IMR-90 (cell line): Measurements from ENCODE around the gene NLGN1. TPM values are rescaled to one million over a fixed set of nuclear protein-coding genes. Genes with fewer than 3 reads are reported as not detected.

Source experiments
- ATAC-seq: fragments of 200-7000 bp; cut with Tn5 transposase; 2 replicates; pipeline ENCODE4 v1.9.1; 2020; ENCODE audit warnings: low read depth, mild to moderate bottlenecking, moderate library complexity
- BruUV-seq: library from RNA; stranded (reverse); fragments of 400-500 nt; replicated peaks from 2 replicates; lab custom pipeline; 2021; lab: Mats Ljungman, UMichigan
- CTCF ChIA-PET: fragments of 300-600 bp; formaldehyde crosslinking; extraction: SDS; loops from one replicate; lab custom pipeline; 2021; ENCODE audit warnings: antibody characterized with exemption; lab: Yijun Ruan, JAX
- POLR2A ChIA-PET: fragments of 300-600 bp; sonication (Branson Sonifier 250); formaldehyde crosslinking; loops from one replicate; lab custom pipeline; 2022; ENCODE audit warnings: antibody characterized with exemption; ENCODE audit not compliant: unreplicated experiment; lab: Charles Lee
- DNase-seq: peaks from one replicate; pipeline ENCODE4 v3.0.0; 2013
- H2AFZ ChIP-seq: replicated peaks from 2 replicates; pipeline ENCODE3; 2013; ENCODE audit warnings: low read length, mild to moderate bottlenecking; ENCODE audit not compliant: poor library complexity
- H2AK5ac ChIP-seq: 2 replicates; pipeline ENCODE4 v1.6.1; 2013; ENCODE audit warnings: low read depth, low read length, inconsistent platforms
- H2AK9ac ChIP-seq: replicated peaks from 2 replicates; pipeline ENCODE3; 2013; ENCODE audit warnings: mild to moderate bottlenecking, low read depth, low read length, moderate library complexity; ENCODE audit not compliant: poor library complexity
- H2BK120ac ChIP-seq: 2 replicates; pipeline ENCODE4 v1.6.1; 2013; ENCODE audit warnings: low read depth, low read length, inconsistent platforms
- H2BK15ac ChIP-seq: 3 replicates; pipeline ENCODE4 v1.6.1; 2013; ENCODE audit warnings: low read depth, low read length, inconsistent platforms
- H2BK20ac ChIP-seq: 2 replicates; pipeline ENCODE4 v1.6.1; 2013; ENCODE audit warnings: low read depth, mild to moderate bottlenecking, inconsistent platforms, low read length, moderate library complexity
- H2BK5ac ChIP-seq: 2 replicates; pipeline ENCODE4 v1.6.1; 2013; ENCODE audit warnings: mild to moderate bottlenecking, low read depth, low read length, inconsistent platforms; ENCODE audit not compliant: poor library complexity, severe bottlenecking
- H3K14ac ChIP-seq: replicated peaks from 2 replicates; pipeline ENCODE4 v1.6.1; 2013; ENCODE audit warnings: low read depth, low read length, inconsistent platforms
- H3K18ac ChIP-seq: 2 replicates; pipeline ENCODE4 v1.6.1; 2013; ENCODE audit warnings: low read depth, low read length, control low read depth
- H3K23ac ChIP-seq: 2 replicates; pipeline ENCODE4 v1.6.1; 2013; ENCODE audit warnings: low read depth, low read length, inconsistent platforms
- H3K27ac ChIP-seq: 2 replicates; pipeline ENCODE4 v1.5.1; 2013; ENCODE audit warnings: mild to moderate bottlenecking, control low read depth, low read length; ENCODE audit not compliant: insufficient read depth
- H3K27me3 ChIP-seq: 2 replicates; pipeline ENCODE4 v1.6.1; 2013; ENCODE audit warnings: low read length; ENCODE audit not compliant: control insufficient read depth, insufficient read depth
- H3K36me3 ChIP-seq: 2 replicates; pipeline ENCODE4 v1.6.1; 2013; ENCODE audit warnings: low read length, mixed read lengths; ENCODE audit not compliant: control insufficient read depth, insufficient read depth
- H3K4ac ChIP-seq: 2 replicates; pipeline ENCODE4 v1.6.1; 2013; ENCODE audit warnings: low read depth, low read length, inconsistent platforms
- H3K4me1 ChIP-seq: 2 replicates; pipeline ENCODE4 v1.6.1; 2013; ENCODE audit warnings: low read length, mixed read lengths; ENCODE audit not compliant: control insufficient read depth, insufficient read depth
- H3K4me2 ChIP-seq: 2 replicates; pipeline ENCODE4 v1.6.1; 2013; ENCODE audit warnings: low read depth, mild to moderate bottlenecking, control low read depth, low read length, moderate library complexity
- H3K4me3 ChIP-seq: 2 replicates; pipeline ENCODE4 v1.5.1; 2013; ENCODE audit warnings: low read depth, mild to moderate bottlenecking, control low read depth, low read length, moderate library complexity; ENCODE audit not compliant: insufficient read depth
- H3K56ac ChIP-seq: 2 replicates; pipeline ENCODE4 v1.6.1; 2013; ENCODE audit warnings: low read length, inconsistent platforms; ENCODE audit not compliant: insufficient read depth; ENCODE audit errors: extremely low read depth
- H3K79me1 ChIP-seq, 2 experiments: 2 replicates each; pipeline ENCODE4 v1.6.1; 2013; ENCODE audit warnings: low read length in 2 of 2, inconsistent platforms in 1 of 2, low read depth in 1 of 2
- H3K9ac ChIP-seq: 2 replicates; pipeline ENCODE4 v1.6.1; 2013; ENCODE audit warnings: low read depth, low read length, control low read depth
- H3K9me1 ChIP-seq: 2 replicates; pipeline ENCODE4 v1.6.1; 2013; ENCODE audit warnings: low read length, inconsistent platforms; ENCODE audit not compliant: insufficient read depth
- H3K9me3 ChIP-seq: 2 replicates; pipeline ENCODE4 v1.6.1; 2013; ENCODE audit warnings: low read length; ENCODE audit not compliant: control insufficient read depth, insufficient read depth
- H4K20me1 ChIP-seq: 2 replicates; pipeline ENCODE4 v1.6.1; 2013; ENCODE audit warnings: low read length, inconsistent platforms; ENCODE audit not compliant: insufficient read depth
- H4K5ac ChIP-seq: 2 replicates; pipeline ENCODE4 v1.6.1; 2013; ENCODE audit warnings: mild to moderate bottlenecking, low read depth, low read length, control low read depth
- H4K8ac ChIP-seq, 2 experiments: 2 replicates each; pipeline ENCODE4 v1.6.1; 2013; ENCODE audit warnings: low read depth in 2 of 2, low read length in 2 of 2, control low read depth in 1 of 2, inconsistent platforms in 1 of 2
- H4K91ac ChIP-seq: 2 replicates; pipeline ENCODE4 v1.6.1; 2013; ENCODE audit warnings: low read depth, low read length, inconsistent platforms; ENCODE audit not compliant: insufficient read depth
- BHLHE40 ChIP-seq: fragments of 150-350 bp; IDR thresholded peaks from 2 replicates; pipeline ENCODE4 v1.6.1; 2016; ENCODE audit warnings: mild to moderate bottlenecking, low read depth, low read length
- CEBPB ChIP-seq: IDR thresholded peaks from 2 replicates; pipeline ENCODE4 v1.6.1; 2012; ENCODE audit warnings: low read depth, low read length, improper control_type of control experiment
- CHD1 ChIP-seq: IDR thresholded peaks from 2 replicates; pipeline ENCODE4 v1.6.1; 2012; ENCODE audit warnings: low read depth, low read length, improper control_type of control experiment
- ELK1 ChIP-seq: fragments of 150-350 bp; IDR thresholded peaks from 2 replicates; pipeline ENCODE4 v1.6.1; 2016; ENCODE audit warnings: low read depth, mild to moderate bottlenecking, low read length, moderate library complexity, borderline replicate concordance
- MAFK ChIP-seq: IDR thresholded peaks from 2 replicates; pipeline ENCODE4 v1.6.1; 2012; ENCODE audit warnings: low read depth, low read length, improper control_type of control experiment
- NFE2L2 ChIP-seq: fragments of 150-350 bp; IDR thresholded peaks from 2 replicates; pipeline ENCODE4 v1.6.1; 2016; ENCODE audit warnings: low read depth, mild to moderate bottlenecking, low read length
- POLR2A ChIP-seq: IDR thresholded peaks from 2 replicates; pipeline ENCODE4 v1.6.1; 2012; ENCODE audit warnings: mild to moderate bottlenecking, low read depth, low read length
- RFX5 ChIP-seq: IDR thresholded peaks from 2 replicates; pipeline ENCODE4 v1.8.0; 2012; ENCODE audit warnings: low read depth, mild to moderate bottlenecking, low read length, moderate library complexity
- SMC3 ChIP-seq: fragments of 150-350 bp; IDR thresholded peaks from 2 replicates; pipeline ENCODE4 v1.6.1; 2016; ENCODE audit warnings: low read depth, mild to moderate bottlenecking, antibody characterized with exemption, low read length, moderate library complexity
- USF2 ChIP-seq: fragments of 150-350 bp; IDR thresholded peaks from 2 replicates; pipeline ENCODE4 v1.6.1; 2017; ENCODE audit warnings: mild to moderate bottlenecking, antibody characterized with exemption, low read length, low read depth
- WGBS, 2 experiments: methylation state at CpG; one replicate each; pipeline versions ENCODE4 v1.1.5 to v1.1.7; 2013; ENCODE audit warnings: missing lambda C conversion rate in 2 of 2; ENCODE audit not compliant: insufficient read length in 1 of 2; ENCODE audit errors: extremely low coverage in 2 of 2; 5-methylcytosine and 5-hydroxymethylcytosine counted together
- dilution Hi-C: fragments of 300-500 bp; cut with HindIII; formaldehyde crosslinking; loops from one replicate; pipeline ENCODE4 v1.14.3; 2018; ENCODE audit warnings: low sequenced_read_pairs; ENCODE audit not compliant: unreplicated experiment
- in situ Hi-C: fragments of 300-500 bp; cut with MboI; formaldehyde crosslinking; loops from 3 replicates; pipeline ENCODE4 v1.14.3; 2019; ENCODE audit warnings: low sequenced_read_pairs, inconsistent platforms, mixed read lengths
- intact Hi-C: fragments of 100-400 bp; cut with micrococcal nuclease; formaldehyde crosslinking; loops from 2 replicates; pipeline ENCODE4 v1.10.0; 2022
- polyA plus RNA-seq, 3 experiments: library from polyadenylated mRNA; depleted of rRNA; stranded (reverse); fragments of >200 nt; gene quantifications; 2 replicates each; pipeline ENCODE4 v1.2.3, GENCODE V29; 2012; ENCODE audit warnings: low replicate concordance in 1 of 3
- total RNA-seq: library from RNA; depleted of rRNA; stranded (reverse); fragments of >200 nt; gene quantifications from 2 replicates; pipeline ENCODE4 v1.2.3, GENCODE V29; 2012

Gene NLGN1
- total and polyA plus RNA-seq, 2 of the 4 experiments (the other 2 are of a cell fraction), result 1.8 to 12.5 TPM

- Histone ChIP-seq H3K4me1 (peaks cover 2% of the 10 kb centered on the region; the same call in 1 of the 2 replicates), H4K20me1 (no peaks in the 10 kb centered on the region), H2BK20ac (no peak overlapping the region), H2AK9ac (no peak overlapping the region), H3K4ac (no peak overlapping the region), H3K36me3 (no peaks in the 10 kb centered on the region), H2BK5ac (no peak overlapping the region), H2BK120ac (no peak overlapping the region), H3K27ac (no peak overlapping the region), H3K18ac (no peak overlapping the region), H3K27me3 (no peaks in the 10 kb centered on the region), H3K9ac (no peak overlapping the region), H3K79me1 (no peaks in the 10 kb centered on the region), H4K8ac (no peak overlapping the region), H3K9me1 (no peaks in the 10 kb centered on the region), H3K23ac (no peak overlapping the region), H3K56ac (no peak overlapping the region), H2AK5ac (no peak overlapping the region), H2BK15ac (no peak overlapping the region), H4K91ac (no peak overlapping the region), H3K4me2 (no peak overlapping the region; the same call in 1 of the 2 replicates), H3K9me3 (no peaks in the 10 kb centered on the region), H4K5ac (no peak overlapping the region), H3K4me3 (no peak overlapping the region), H2AFZ (no peak overlapping the region), H3K14ac (no peak overlapping the region)
- dilution Hi-C loops, result no loop called here
- no CpG with 5 or more reads among the region's 1 CpG for WGBS, 2 experiments
- TF ChIP-seq POLR2A (no peak), NFE2L2 (no peak), MAFK (no peak), RFX5 (no peak), ELK1 (no peak), CHD1 (no peak), BHLHE40 (no peak), USF2 (no peak), CEBPB (no peak), SMC3 (no peak)
- no peak for ATAC-seq
- ChIA-PET POLR2A (no interaction called here), CTCF (no interaction called here)
- DNase-seq, result no peak
- in situ Hi-C loops, result no loop called here
- intact Hi-C loops, result no loop called here
- no TSS peak for BruUV-seq
These were observed 761.1 kb downstream of the NLGN1 start for GRCh38 chr3:174158674-174159073.
